Fibroblast of pulmonary artery (primary cell): Measurements from ENCODE around the gene CISD2.
"Not testable (repeated sequence)": the region's sequence is repeated elsewhere in the genome, so short reads cannot be mapped to it uniquely, and the experiment has no call there.

Source experiments
- DNase-seq: peaks from one replicate; pipeline ENCODE4 v3.0.0-alpha.2; 2010; ENCODE audit warnings: low read depth
- H3K4me3 ChIP-seq: replicated peaks from 2 replicates; pipeline ENCODE4 v1.5.1; 2011; ENCODE audit warnings: low read depth, mild to moderate bottlenecking, control low read depth, low read length, moderate library complexity
- CTCF ChIP-seq: IDR thresholded peaks from 2 replicates; pipeline ENCODE4 v1.5.1; 2011; ENCODE audit warnings: mild to moderate bottlenecking, control low read depth, low read length, inconsistent platforms; ENCODE audit errors: missing control alignments

CISD2 gene

DNA sequence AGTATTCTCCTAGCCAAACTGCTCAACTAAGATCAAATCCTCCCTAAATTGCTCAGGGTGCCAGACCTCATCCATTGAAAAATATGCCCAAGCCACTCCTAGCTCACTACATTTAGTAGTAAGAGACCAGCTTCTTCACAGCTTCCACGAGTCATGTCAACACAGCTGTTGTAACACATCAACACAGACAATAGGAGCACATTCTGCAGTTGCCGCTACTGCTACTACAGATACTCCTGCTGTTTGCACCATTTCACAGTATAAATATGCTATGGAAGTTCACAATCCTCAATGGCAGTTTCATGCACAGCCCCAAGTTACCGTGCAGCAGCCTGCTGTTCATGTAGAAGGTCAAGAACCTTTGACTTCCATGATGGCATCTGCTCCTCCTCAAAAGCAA, 28.8 kb downstream of the CISD2 start:
- H3K4me3 ChIP-seq, DNase-seq: not testable (repeated sequence)

DNA sequence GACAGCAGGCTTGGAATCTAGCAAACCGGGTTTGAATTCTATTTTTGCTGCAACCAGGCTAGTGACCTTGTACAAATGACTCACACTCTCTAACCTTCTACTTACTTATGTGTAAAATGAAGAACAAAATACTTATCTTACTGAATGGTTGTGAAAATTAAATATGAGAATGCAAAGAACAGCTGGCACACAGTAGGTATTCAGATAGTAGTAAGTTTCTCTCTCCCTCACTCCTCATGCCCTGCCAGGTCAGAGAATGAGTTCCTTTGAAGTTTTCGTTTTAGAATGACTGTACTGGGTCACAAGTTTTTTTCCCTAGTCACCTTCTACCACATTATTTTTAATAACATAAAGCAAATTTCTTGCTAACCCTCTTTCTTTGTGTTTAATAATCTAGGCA, 33.0 kb downstream of the CISD2 start:
- no peak for TF ChIP-seq CTCF
- no peak for DNase-seq
- no peak overlapping the region for H3K4me3 ChIP-seq

DNA sequence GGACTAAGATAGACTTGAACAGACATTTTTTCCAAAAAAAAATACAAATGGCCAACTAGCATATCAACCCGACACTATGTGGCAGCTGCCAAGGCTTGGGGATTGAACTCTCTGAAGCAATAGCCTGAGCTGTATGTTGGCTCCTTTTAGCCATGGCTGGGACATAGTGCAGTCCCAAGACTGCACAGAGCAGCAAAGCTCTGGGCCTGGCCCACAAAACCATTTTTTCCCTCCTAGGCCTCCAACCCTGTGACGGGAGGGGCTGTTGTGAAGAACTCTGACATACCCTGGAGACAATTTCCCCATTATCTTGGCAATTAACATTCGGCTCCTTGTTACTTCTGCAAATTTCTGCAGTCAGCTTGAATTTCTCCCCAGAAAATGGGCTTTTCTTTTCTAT, 50.1 kb downstream of the CISD2 start:
- H3K4me3 ChIP-seq, result no peak overlapping the region
- TF ChIP-seq CTCF, result no peak
- no peak for DNase-seq

GRCh38 chr4:102919697-102920096, 50.9 kb downstream of the CISD2 start:
- DNase-seq, result not testable (repeated sequence)

DNA sequence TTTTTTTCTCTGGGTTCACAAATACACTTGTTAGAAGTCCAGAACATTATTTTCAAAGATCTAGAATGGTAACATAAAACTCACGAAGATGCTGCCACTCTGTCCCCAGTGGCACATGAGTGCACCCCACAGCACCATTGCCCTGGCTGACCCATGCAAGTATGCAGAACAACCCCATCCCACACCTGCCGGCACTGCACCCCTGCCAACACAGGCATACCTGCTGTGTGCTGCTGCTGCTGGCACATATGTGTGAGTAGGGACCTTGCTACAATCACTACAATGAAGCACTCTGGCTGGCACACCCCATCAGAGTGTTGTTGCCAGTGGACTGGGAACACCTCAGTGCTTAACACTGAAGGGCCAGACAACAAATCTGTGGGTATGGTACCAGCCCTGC, 66.9 kb downstream of the CISD2 start:
- TF ChIP-seq CTCF, result no peak
- no peak overlapping the region for H3K4me3 ChIP-seq
- no peak for DNase-seq

More at GRCh38 chr4:102919697-102920096, 50.9 kb downstream of the CISD2 start:
- H3K4me3 ChIP-seq, result not testable (repeated sequence)

DNA sequence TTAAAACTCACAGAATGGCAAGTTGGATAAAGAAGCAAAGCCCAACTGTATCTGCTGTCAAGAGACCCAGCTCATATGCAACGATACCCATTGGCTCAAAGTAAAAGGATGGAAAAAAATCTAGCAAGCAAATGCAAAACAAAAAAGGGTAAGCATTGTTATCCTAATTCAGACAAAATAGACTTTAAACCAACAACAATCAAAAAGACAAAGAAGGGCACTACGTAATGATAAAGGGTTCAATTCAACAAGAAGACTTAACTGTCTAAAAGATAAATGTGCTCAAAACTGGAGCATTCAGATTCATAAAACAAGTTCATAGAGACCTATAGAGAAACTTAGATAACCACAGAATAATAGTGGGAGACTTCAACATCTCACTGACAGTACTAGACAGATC, 69.3 kb downstream of the CISD2 start:
- DNase-seq, H3K4me3 ChIP-seq: not testable (repeated sequence)
